Adrenal gland (tissue), 12 donors: ENCODE results near the gene PLCB1. TPM values are rescaled to one million over a fixed set of nuclear protein-coding genes. Genes with fewer than 3 reads are reported as not detected.

Experiments used
- DNase-seq, 7 donors: peaks; one replicate each; pipeline ENCODE4 v3.0.0-alpha.2; 2019 to 2020
- H3K27ac ChIP-seq, 5 donors: fragments of 200-600 bp; sonication (generic) in 4 of 5; 1 replicate in 3 of 5; 2 replicates in 2 of 5; pipeline versions ENCODE4 v1.5.1 to v1.8.0; 2016 to 2020; ENCODE audit warnings: mild to moderate bottlenecking in 1 of 5
- H3K27me3 ChIP-seq: fragments of 200-600 bp; 2 replicates; pipeline ENCODE4 v1.8.0; 2021
- H3K36me3 ChIP-seq, 2 donors: fragments of 200-600 bp; replicated peaks in 1 of 2; 1 replicate in 1 of 2; 2 replicates in 1 of 2; pipeline versions ENCODE4 v1.5.1 to v1.8.0; 2018 to 2022
- H3K4me1 ChIP-seq, 2 donors: fragments of 200-600 bp; replicated peaks in 1 of 2; 1 replicate in 1 of 2; 2 replicates in 1 of 2; pipeline versions ENCODE4 v1.5.1 to v1.8.0; 2018 to 2021
- H3K4me3 ChIP-seq, 4 donors: fragments of 200-600 bp; sonication (generic) in 3 of 4; one replicate each; pipeline ENCODE4 v1.5.1; 2016 to 2018
- H3K9me3 ChIP-seq, 3 donors: fragments of 200-600 bp; sonication (generic) in 1 of 3; replicated peaks in 1 of 3; 1 replicate in 2 of 3; 2 replicates in 1 of 3; pipeline versions ENCODE4 v1.5.1 to v1.8.0; 2016 to 2021
- CTCF ChIP-seq, 6 experiments: fragments of 450-650 bp in 4 of 6; fragments of 200-600 bp in 2 of 6; sonication (generic) in 1 of 6; IDR thresholded peaks; 1 replicate in 5 of 6; 2 replicates in 1 of 6; pipeline versions ENCODE4 v1.5.1 to v1.8.0; 2016 to 2021; ENCODE audit warnings: antibody characterized with exemption in 6 of 6, mild to moderate bottlenecking in 2 of 6, moderate library complexity in 1 of 6
- POLR2A ChIP-seq, 2 donors: fragments of 450-650 bp; IDR thresholded peaks; one replicate each; pipeline ENCODE4 v1.6.1; 2017; ENCODE audit warnings: antibody characterized with exemption in 2 of 2, mild to moderate bottlenecking in 2 of 2, moderate library complexity in 1 of 2
- WGBS, 4 donors: extraction: QIAGEN DNeasy Blood & Tissue Kit in 2 of 4; methylation state at CpG; one replicate each; pipeline versions ENCODE4 v1.1.5 to v1.1.7; 2013 to 2017; 5-methylcytosine and 5-hydroxymethylcytosine counted together
- intact Hi-C, 2 donors: fragments of 100-400 bp; cut with DNase I; formaldehyde crosslinking; loops; one replicate each; pipeline versions ENCODE4 v1.14.1 to v1.15.0; 2022 to 2023
- polyA plus RNA-seq, 3 donors: library from polyadenylated mRNA; stranded (reverse); fragments of 200-250 nt in 2 of 3; fragments of 350-450 nt in 1 of 3; fragmentation: Illumina TruSeq in 1 of 3; extraction: RNeasy Lipid Tissue Mini Kit (QIAGEN cat#74804) in 1 of 3; gene quantifications; one replicate each; pipeline ENCODE4 v1.2.3, GENCODE V29; 2013 to 2014
- total RNA-seq, 9 donors: library from RNA; depleted of rRNA in 4 of 9; stranded (reverse); fragments of >200 nt in 4 of 9; fragments of 120-200 nt in 1 of 9; fragmentation: NEBNext Ultra II Directional in 1 of 9; extraction: Animal tissue kit (Norgen Biotek cat#: 25700) in 1 of 9; gene quantifications; one replicate each; pipeline versions ENCODE4 v1.1.0 to v1.2.4, GENCODE V29; 2013 to 2023
- donor health status: healthy with polysubstance abuse.
- donor health status: Bipolar disorder and iron deficiency.
- donor health status: DM: yes; HTN: yes; CAD: no.
- donor health status: DM: no; HTN: no; CAD: no.
- donor health status: DM: no; HTN: no; CAD: no.
- donor health status: DM: yes; HTN: yes; CAD: no.

Gene PLCB1
- total and polyA plus RNA-seq, 12 donors = 7.7 to 56.6 (median 27.9) TPM

GRCh38 chr20:8471465-8471864 is 339.4 kb downstream of the PLCB1 start:
- Histone ChIP-seq H3K9me3 (no peaks in the 10 kb centered on the region), H3K4me3 (no peak overlapping the region), H3K27me3 (no peaks in the 10 kb centered on the region), H3K36me3 (no peaks in the 10 kb centered on the region), H3K4me1 (no peaks in the 10 kb centered on the region), H3K27ac (no peak overlapping the region)
- TF ChIP-seq CTCF (IDR thresholded peaks at IDR 0.05) (no peak), POLR2A (IDR thresholded peaks at IDR 0.05) (no peak)
- intact Hi-C loops = no loop called here
- WGBS, 4 donors = 83 to 93% (median 91%) methylated on average over 2 of the region's 2 CpGs
- no peak for DNase-seq

- H3K9me3 ChIP-seq = no peaks in the 10 kb centered on the region
- H3K4me3 ChIP-seq = no peak overlapping the region
- intact Hi-C loops = no loop called here
- no peaks in the 10 kb centered on the region for H3K4me1 ChIP-seq
- no peak for DNase-seq
- no peaks in the 10 kb centered on the region for H3K27me3 ChIP-seq
- TF ChIP-seq CTCF (IDR thresholded peaks at IDR 0.05) = no peak
- TF ChIP-seq POLR2A (IDR thresholded peaks at IDR 0.05) = no peak
- no peaks in the 10 kb centered on the region for H3K36me3 ChIP-seq
- WGBS, 4 donors = 78 to 86% (median 83%) methylated on average over 1 of the region's 1 CpG
- no peak overlapping the region for H3K27ac ChIP-seq
Measured at GRCh38 chr20:8473459-8473858, 341.4 kb downstream of the PLCB1 start.

- no peak overlapping the region for H3K27ac ChIP-seq
- TF ChIP-seq CTCF (IDR thresholded peaks at IDR 0.05) (no peak), POLR2A (IDR thresholded peaks at IDR 0.05) (no peak)
- H3K36me3 ChIP-seq = no peaks in the 10 kb centered on the region
- WGBS, 4 donors = 90 to 93% (median 92%) methylated on average over 4 of the region's 4 CpGs
- no peak overlapping the region for H3K4me3 ChIP-seq
- H3K9me3 ChIP-seq = no peaks in the 10 kb centered on the region
- no peaks in the 10 kb centered on the region for H3K27me3 ChIP-seq
- intact Hi-C loops = no loop called here
- no peak for DNase-seq
- H3K4me1 ChIP-seq = no peaks in the 10 kb centered on the region
Measured at GRCh38 chr20:8474027-8474668, 342.1 kb downstream of the PLCB1 start.

GRCh38 chr20:8476021-8476420 is 344.0 kb downstream of the PLCB1 start:
- Histone ChIP-seq H3K27ac (no peak overlapping the region), H3K4me3 (no peak overlapping the region), H3K9me3 (no peaks in the 10 kb centered on the region), H3K4me1 (no peaks in the 10 kb centered on the region), H3K36me3 (no peaks in the 10 kb centered on the region), H3K27me3 (no peaks in the 10 kb centered on the region)
- TF ChIP-seq POLR2A (IDR thresholded peaks at IDR 0.05) = no peak
- no peak for TF ChIP-seq CTCF (IDR thresholded peaks at IDR 0.05)
- 74 to 93% (median 81%) methylated on average over 2 of the region's 2 CpGs for WGBS, 4 donors
- intact Hi-C loops = no loop called here
- no peak for DNase-seq
